ENCODE measurements around the gene ING2. TPM values are rescaled to one million over a fixed set of nuclear protein-coding genes. Genes with fewer than 3 reads are reported as not detected.

ING2 gene
- polyA plus RNA-seq, 3 donors = 19.9 to 27.7 (median 27.0) TPM

DNA sequence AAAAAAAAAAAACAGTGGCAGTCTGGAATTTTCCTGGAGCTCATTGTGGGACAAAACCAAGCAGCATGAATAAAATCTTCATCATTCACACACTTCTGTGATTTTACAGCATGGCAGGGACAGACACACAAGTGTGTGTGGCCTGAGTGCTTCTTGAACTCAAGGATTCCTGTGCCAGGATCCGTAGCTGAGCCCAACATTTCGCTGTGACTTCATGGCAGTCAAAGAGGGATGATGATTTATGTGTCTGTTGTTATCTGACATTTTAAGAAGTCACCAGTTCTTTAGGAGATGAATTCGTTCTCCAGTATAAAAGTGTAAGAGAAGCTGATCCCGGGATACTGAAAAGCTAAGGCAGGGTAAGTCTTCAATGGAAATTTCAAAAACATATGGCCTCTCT, 57.0 kb downstream of the ING2 start:
- DNase-seq (ENCODE audit: extremely low read depth in 1 of 11, low read depth in 9 of 11, low spot score in 4 of 11) = no peak

Other genes with a start within 250 kb of the ING2 start
- 1 to 10 TPM in 1 of 3 donors, under 1 TPM in 2; 0.50 to 1.2 (median 0.85) TPM for gene CLDN22, start 184.8 kb upstream of the ING2 start, polyA plus RNA-seq (ENCODE audit: insufficient read length in 3 of 3)
- gene CLDN24, start 182.6 kb upstream of the ING2 start, polyA plus RNA-seq (ENCODE audit: insufficient read length in 3 of 3) = under 1 TPM in 1 of 3 donors, not detected in 2; 0.16 TPM
- 10 to 100 TPM; 33.8 to 35.8 (median 35.7) TPM for gene CDKN2AIP, start 60.4 kb upstream of the ING2 start, polyA plus RNA-seq (ENCODE audit: insufficient read length in 3 of 3)
- 10 to 100 TPM; 30.3 to 40.8 (median 34.0) TPM for gene RWDD4, start 154.1 kb downstream of the ING2 start, polyA plus RNA-seq (ENCODE audit: insufficient read length in 3 of 3)
- 10 to 100 TPM; 32.4 to 44.6 (median 42.1) TPM for gene TRAPPC11, start 154.2 kb downstream of the ING2 start, polyA plus RNA-seq (ENCODE audit: insufficient read length in 3 of 3)